GM12874 (cell line): ENCODE results near the gene PCSK5.

ENCODE experiments used
- TF ChIP-seq, protein P1 (sequence below): IDR thresholded peaks from 2 replicates; pipeline ENCODE4 v1.5.1; 2011; ENCODE audit warnings: low read depth, mild to moderate bottlenecking, control low read depth, low read length, moderate library complexity; ENCODE audit not compliant: insufficient read depth

The PCSK5 gene

DNA sequence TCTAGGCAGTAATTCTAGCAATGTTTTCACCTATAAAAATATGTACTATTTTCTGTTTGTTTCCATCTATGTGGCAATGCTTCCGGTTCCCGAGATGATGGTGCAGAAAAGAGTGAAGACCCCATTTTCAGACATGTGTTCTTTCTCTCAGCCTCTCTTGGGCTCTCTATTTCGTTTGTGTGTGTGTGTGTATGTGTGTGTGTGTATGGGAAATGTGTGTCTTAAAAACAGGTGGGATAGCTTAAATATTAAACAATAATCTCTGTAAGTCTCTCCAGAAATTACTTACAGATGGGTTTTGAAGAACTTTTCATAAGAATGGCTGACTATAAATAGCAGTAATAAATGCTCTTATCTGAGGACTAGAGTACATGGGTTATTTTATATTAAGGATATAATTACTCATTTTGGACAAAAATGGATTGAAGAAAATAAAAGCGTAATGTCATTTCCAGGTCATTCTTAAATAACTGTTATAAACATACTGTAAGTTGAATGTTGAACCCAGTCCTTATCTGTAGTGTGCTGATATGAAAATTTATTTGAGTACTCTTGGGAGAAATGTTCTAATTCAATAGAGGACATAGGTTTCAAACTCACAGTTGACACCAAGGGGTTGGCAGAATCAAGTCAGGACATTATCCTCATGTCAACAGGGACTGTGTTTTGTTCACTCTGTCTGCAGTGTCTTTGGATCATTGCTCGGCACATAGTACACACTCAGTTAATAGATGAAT is 31.1 kb downstream of the PCSK5 start:
- TF ChIP-seq, protein P1, sequence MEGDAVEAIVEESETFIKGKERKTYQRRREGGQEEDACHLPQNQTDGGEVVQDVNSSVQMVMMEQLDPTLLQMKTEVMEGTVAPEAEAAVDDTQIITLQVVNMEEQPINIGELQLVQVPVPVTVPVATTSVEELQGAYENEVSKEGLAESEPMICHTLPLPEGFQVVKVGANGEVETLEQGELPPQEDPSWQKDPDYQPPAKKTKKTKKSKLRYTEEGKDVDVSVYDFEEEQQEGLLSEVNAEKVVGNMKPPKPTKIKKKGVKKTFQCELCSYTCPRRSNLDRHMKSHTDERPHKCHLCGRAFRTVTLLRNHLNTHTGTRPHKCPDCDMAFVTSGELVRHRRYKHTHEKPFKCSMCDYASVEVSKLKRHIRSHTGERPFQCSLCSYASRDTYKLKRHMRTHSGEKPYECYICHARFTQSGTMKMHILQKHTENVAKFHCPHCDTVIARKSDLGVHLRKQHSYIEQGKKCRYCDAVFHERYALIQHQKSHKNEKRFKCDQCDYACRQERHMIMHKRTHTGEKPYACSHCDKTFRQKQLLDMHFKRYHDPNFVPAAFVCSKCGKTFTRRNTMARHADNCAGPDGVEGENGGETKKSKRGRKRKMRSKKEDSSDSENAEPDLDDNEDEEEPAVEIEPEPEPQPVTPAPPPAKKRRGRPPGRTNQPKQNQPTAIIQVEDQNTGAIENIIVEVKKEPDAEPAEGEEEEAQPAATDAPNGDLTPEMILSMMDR = no peak

DNA sequence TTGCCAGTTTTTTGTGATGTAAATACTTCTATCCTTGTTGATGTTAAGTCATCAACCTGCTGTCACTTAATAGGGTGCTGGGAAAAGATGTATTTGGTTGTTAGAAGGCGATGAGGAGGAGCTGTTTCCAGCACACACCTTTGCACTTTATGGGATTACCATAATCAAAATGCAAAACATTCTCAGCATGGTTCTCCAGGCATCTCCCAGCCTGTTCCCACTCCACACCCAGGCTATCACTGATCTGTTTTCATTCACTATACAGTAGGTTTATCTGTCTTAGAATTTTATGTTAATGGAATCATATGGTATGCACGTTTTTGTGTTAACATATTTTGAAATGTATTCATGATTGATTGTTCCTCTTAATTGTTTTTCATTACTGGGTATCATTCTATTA is 35.9 kb downstream of the PCSK5 start:
- TF ChIP-seq, protein P1 = no peak

DNA sequence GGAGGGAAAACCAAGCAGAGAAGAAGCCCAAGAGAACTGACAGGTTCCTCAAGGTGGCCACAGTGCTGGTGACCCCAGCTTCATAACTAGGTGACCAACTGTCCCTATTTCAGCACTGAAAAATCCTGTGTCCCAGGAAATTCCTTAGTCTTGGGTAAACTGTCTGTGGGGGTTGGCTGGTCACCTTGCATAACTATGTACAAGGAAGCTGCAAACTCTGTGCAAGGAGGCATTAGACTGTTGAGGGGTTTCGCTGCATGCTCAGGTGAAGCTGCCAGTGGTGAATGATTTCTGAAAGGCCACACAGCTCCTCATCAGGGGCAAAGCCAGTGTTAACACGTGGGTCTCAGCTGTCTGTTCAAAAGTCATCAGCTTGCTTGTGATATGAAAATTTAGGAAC is 36.9 kb downstream of the PCSK5 start:
- TF ChIP-seq, protein P1 = no peak

DNA sequence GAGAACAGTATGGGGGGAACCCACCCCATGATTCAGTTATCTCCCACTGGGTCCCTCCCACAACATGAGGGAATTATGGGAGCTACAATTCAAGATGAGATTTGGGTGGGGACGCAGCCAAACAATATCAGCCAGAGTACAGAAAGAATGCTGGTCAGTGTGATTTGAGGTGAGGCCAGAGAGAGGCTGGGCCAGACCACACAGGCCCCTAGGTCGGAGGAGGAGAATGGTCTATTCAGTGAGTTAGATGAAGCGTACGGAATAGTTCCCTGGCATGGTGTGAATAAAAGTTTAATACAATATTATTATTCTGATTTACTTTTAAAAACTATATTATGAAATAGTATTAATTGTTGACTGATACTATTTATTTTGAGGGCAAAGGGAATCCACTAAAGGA is 39.7 kb downstream of the PCSK5 start:
- TF ChIP-seq, protein P1 = no peak

DNA sequence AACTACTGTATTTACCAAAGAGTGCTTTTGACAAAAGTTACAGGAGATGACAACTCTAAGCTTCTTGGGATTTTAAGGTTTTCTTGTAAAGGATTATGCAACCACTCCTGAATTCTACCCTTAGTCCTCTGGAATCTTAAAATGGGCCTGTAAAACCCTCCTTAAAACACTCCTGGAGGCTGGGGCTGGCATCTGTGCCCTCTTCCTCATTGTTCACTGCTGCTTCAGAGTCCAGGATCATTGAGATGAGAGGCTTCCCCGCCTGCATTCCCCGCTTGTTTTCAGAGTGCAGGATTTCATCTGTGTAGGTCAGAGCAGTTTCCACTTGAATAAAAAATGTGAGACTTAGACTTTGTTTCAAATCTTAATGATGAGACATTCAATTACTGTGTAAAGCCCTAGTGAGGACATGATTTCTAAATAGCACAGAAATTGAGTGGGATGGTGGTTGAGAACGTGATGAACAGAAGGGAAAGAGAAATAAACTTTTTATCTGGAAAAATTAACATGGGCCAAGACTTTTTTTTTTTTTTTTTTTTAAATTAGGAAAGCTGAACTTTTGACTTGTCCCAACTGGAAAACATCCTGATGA is 40.4 kb downstream of the PCSK5 start:
- TF ChIP-seq, protein P1 = no peak

DNA sequence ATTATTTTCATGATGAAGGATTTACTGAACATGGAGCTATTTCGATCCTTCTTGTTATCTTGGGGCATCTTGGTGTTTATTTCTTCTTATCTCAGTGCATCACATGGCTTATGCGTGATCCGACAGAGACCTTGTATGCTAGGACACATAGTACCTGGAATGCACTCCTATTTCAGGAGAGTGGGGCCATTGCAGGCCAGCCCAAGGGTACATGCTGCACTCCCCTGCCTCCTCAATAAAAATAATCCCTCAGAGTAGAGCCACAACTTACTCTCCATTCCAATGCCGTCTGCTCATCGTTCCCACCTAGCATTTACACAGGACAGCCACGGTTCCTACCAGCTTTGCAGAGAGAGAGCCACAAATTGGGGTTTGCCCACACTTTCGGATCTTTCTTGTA is 43.5 kb downstream of the PCSK5 start:
- TF ChIP-seq, protein P1 = no peak

DNA sequence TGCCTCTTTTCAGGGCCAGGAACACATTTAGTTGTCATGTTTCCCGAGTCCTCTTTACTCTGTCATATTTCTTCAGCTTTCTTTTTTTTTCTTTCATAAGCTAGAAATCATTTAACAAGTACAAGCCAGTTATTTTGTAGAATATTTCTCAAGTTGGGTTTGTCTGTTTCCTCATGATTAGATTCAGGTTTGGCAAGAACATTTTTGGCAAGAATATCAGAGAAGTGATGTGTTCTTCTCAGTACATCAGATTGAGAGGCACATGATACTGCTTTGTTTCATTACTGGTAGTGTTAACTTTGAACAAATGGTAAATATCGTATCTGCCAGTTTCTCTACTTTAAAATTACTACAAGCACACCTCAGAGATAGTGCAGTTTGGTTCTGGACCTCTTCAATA is 45.1 kb downstream of the PCSK5 start:
- TF ChIP-seq, protein P1 = no peak
